KMS-11 (cell line): ENCODE data around the gene TIMM44.

ENCODE experiments used
- H2AFZ ChIP-seq: fragments of 200-600 bp; sonication (generic); 2 replicates; pipeline ENCODE4 v1.6.1; 2016; ENCODE audit warnings: antibody characterized with exemption, mixed run types, low read depth
- H3K27ac ChIP-seq: fragments of 200-600 bp; sonication (generic); 2 replicates; pipeline ENCODE4 v1.6.1; 2016; ENCODE audit warnings: mild to moderate bottlenecking, mixed run types
- H3K27me3 ChIP-seq: fragments of 200-600 bp; sonication (generic); 2 replicates; pipeline ENCODE4 v1.6.1; 2017; ENCODE audit warnings: mild to moderate bottlenecking, low read depth, mixed run types, moderate library complexity; ENCODE audit not compliant: insufficient read depth
- H3K36me3 ChIP-seq: fragments of 200-600 bp; sonication (generic); 2 replicates; pipeline ENCODE4 v1.6.1; 2017; ENCODE audit warnings: mild to moderate bottlenecking, mixed run types; ENCODE audit not compliant: insufficient read depth
- H3K4me1 ChIP-seq: fragments of 200-600 bp; sonication (generic); 2 replicates; pipeline ENCODE4 v1.6.1; 2016; ENCODE audit warnings: mild to moderate bottlenecking, low read depth, mixed run types; ENCODE audit not compliant: poor library complexity, severe bottlenecking
- H3K4me2 ChIP-seq: fragments of 200-600 bp; sonication (generic); 2 replicates; pipeline ENCODE4 v1.7.0; 2016; ENCODE audit warnings: mild to moderate bottlenecking, mixed run types
- H3K4me3 ChIP-seq: fragments of 200-600 bp; sonication (generic); IDR thresholded peaks from 2 replicates; pipeline ENCODE4 v1.6.1; 2017; ENCODE audit warnings: low read depth, low read length, mixed read lengths; ENCODE audit not compliant: insufficient read depth
- H3K79me2 ChIP-seq: fragments of 200-600 bp; sonication (generic); 2 replicates; pipeline ENCODE4 v1.6.1; 2016; ENCODE audit warnings: low read depth, mixed run types; ENCODE audit not compliant: insufficient read depth
- H3K9ac ChIP-seq: fragments of 200-600 bp; sonication (generic); 2 replicates; pipeline ENCODE4 v1.6.1; 2016; ENCODE audit warnings: mild to moderate bottlenecking, mixed run types
- H4K20me1 ChIP-seq: fragments of 200-600 bp; sonication (generic); 2 replicates; pipeline ENCODE4 v1.6.1; 2016; ENCODE audit warnings: mild to moderate bottlenecking, mixed run types; ENCODE audit not compliant: insufficient read depth
- TF ChIP-seq, protein P1 (sequence below): fragments of 200-600 bp; sonication (generic); conservative IDR thresholded peaks from 2 replicates; pipeline ENCODE4 v1.6.1; 2017; ENCODE audit warnings: low read depth, mild to moderate bottlenecking, antibody characterized with exemption, low read length, moderate library complexity, mixed read lengths

Gene TIMM44

DNA sequence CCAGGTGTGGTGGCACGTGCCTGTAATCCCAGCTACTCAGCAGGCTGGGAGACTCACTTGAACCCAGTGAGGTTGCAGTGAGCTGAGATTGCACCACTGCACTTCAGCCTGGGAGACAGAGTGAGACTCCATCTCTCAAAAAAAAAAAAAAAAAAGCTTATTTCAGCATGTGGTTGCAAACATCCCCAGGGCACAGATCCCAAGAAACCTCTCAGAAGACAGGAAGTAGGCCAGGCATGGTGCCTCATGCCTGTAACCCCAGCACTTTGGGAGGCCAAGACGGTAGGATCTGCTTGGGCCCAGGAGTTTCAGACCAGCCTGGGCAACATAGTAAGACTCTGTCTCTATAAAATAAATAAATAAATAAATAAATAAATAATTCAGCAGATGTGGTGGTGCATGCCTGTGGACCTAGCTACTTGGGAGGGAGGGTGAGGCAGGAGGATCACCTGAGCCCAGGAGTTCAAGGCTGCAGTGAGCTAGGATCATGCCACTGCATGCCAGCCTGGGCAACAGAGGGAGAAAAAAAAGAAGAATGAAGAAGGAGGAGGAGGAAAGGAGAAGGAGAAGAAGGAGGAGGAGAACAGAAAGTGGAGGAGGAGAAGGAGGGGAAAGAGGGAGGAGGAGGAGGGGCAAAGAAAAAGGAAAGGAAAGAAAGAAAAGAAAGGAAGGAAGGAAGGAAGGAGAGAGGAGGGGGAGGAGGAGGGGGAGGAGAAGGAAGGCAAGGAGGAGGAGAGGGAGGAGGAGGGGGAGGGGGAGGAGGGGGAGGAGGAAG is 59.5 kb downstream of the TIMM44 start:
- Histone ChIP-seq H3K79me2 (no peaks in the 10 kb centered on the region), H3K27ac (no peak overlapping the region), H2AFZ (no peak overlapping the region), H3K27me3 (peaks cover 32% of the 10 kb centered on the region), H4K20me1 (no peaks in the 10 kb centered on the region), H3K9ac (no peak overlapping the region), H3K36me3 (no peaks in the 10 kb centered on the region), H3K4me2 (no peak overlapping the region), H3K4me1 (no peaks in the 10 kb centered on the region), H3K4me3 (no peak overlapping the region)
- TF ChIP-seq, protein P1, sequence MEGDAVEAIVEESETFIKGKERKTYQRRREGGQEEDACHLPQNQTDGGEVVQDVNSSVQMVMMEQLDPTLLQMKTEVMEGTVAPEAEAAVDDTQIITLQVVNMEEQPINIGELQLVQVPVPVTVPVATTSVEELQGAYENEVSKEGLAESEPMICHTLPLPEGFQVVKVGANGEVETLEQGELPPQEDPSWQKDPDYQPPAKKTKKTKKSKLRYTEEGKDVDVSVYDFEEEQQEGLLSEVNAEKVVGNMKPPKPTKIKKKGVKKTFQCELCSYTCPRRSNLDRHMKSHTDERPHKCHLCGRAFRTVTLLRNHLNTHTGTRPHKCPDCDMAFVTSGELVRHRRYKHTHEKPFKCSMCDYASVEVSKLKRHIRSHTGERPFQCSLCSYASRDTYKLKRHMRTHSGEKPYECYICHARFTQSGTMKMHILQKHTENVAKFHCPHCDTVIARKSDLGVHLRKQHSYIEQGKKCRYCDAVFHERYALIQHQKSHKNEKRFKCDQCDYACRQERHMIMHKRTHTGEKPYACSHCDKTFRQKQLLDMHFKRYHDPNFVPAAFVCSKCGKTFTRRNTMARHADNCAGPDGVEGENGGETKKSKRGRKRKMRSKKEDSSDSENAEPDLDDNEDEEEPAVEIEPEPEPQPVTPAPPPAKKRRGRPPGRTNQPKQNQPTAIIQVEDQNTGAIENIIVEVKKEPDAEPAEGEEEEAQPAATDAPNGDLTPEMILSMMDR: no peak

DNA sequence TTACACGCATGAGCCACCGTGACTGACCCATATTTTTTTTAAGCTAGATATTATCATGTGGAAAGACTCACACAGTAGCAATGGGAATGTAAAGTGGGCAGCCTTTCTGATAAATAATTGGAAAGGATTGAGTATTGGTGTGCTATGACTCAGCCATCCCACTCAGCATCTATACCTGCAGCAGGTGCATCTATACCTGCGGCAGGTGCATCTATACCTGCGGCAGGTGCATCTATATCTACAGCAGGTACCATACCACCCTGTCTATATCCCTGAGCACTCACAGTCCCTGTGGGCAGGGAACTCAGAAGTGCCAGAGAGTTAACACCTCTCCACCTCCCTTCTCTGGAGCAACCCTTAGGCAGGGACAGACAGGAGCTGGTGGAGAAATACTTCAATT is 60.4 kb downstream of the TIMM44 start:
- TF ChIP-seq, protein P1: no peak
- Histone ChIP-seq H3K4me3 (no peak overlapping the region), H4K20me1 (no peaks in the 10 kb centered on the region), H3K36me3 (no peaks in the 10 kb centered on the region), H3K79me2 (no peaks in the 10 kb centered on the region), H3K9ac (no peak overlapping the region), H3K27me3 (peaks cover 27% of the 10 kb centered on the region), H2AFZ (no peak overlapping the region), H3K27ac (no peak overlapping the region), H3K4me2 (no peak overlapping the region), H3K4me1 (no peaks in the 10 kb centered on the region)

DNA sequence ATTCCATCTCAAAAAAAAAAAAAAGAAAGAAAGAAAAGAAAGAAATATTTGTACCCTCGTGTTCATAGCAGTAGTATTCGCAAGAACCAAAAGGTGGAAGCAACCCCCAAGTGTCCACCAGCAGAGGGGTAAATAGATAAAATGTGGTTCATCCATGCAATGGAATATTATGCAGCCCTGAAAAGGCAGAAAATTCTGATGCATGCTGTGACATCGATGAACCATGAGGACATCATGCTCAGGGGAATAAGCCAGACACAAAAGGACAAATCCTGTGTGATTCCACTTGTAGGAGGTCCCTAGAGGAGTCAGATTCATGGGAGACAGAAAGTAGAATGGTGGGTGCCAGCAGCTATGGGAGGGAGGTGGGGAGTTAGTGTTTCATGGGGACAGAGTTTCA is 61.6 kb downstream of the TIMM44 start:
- no peak overlapping the region for H3K4me3 ChIP-seq
- H3K27me3 ChIP-seq: peaks cover 17% of the 10 kb centered on the region
- H3K9ac ChIP-seq: no peak overlapping the region
- TF ChIP-seq, protein P1: no peak
- no peak overlapping the region for H2AFZ ChIP-seq
- H3K4me1 ChIP-seq: no peaks in the 10 kb centered on the region
- no peaks in the 10 kb centered on the region for H3K36me3 ChIP-seq
- H4K20me1 ChIP-seq: no peaks in the 10 kb centered on the region
- H3K79me2 ChIP-seq: no peaks in the 10 kb centered on the region
- H3K27ac ChIP-seq: no peak overlapping the region
- no peak overlapping the region for H3K4me2 ChIP-seq

DNA sequence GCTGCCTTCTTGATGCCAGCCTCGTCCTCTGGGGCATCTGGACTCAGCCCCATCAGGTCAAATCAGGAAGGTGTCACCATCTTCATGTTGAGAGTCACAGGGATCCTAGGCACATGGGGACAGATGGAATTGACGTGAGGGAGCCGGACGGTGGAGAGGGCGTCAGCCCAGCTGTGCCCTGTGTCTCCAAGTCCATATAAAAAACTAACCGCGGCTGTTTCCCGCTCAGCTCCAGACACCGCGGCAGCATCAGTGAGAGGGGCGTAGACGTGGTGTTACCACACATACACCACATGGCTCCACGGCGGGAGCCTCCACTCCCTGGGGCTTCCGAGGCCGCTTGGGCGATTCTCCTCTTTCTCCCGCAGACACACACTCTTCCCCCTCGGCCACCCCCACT is 63.6 kb downstream of the TIMM44 start:
- H4K20me1 ChIP-seq: no peaks in the 10 kb centered on the region
- no peak overlapping the region for H3K9ac ChIP-seq
- no peak overlapping the region for H3K27ac ChIP-seq
- H2AFZ ChIP-seq: no peak overlapping the region
- no peaks in the 10 kb centered on the region; the same call in 1 of the 2 replicates for H3K27me3 ChIP-seq
- H3K4me3 ChIP-seq: no peak overlapping the region
- H3K4me2 ChIP-seq: no peak overlapping the region
- H3K4me1 ChIP-seq: no peaks in the 10 kb centered on the region
- H3K79me2 ChIP-seq: no peaks in the 10 kb centered on the region
- TF ChIP-seq, protein P1: no peak
- no peaks in the 10 kb centered on the region for H3K36me3 ChIP-seq
